IMR-90 (cell line): Measurements from ENCODE around the gene GPATCH2L. TPM values are rescaled to one million over a fixed set of nuclear protein-coding genes. Genes with fewer than 3 reads are reported as not detected.

Source experiments
- ATAC-seq: fragments of 200-7000 bp; cut with Tn5 transposase; 2 replicates; pipeline ENCODE4 v1.9.1; 2020; ENCODE audit warnings: low read depth, mild to moderate bottlenecking, moderate library complexity
- BruUV-seq: library from RNA; stranded (reverse); fragments of 400-500 nt; replicated peaks from 2 replicates; lab custom pipeline; 2021; lab: Mats Ljungman, UMichigan
- CTCF ChIA-PET: fragments of 300-600 bp; formaldehyde crosslinking; extraction: SDS; loops from one replicate; lab custom pipeline; 2021; ENCODE audit warnings: antibody characterized with exemption; lab: Yijun Ruan, JAX
- POLR2A ChIA-PET: fragments of 300-600 bp; sonication (Branson Sonifier 250); formaldehyde crosslinking; loops from one replicate; lab custom pipeline; 2022; ENCODE audit warnings: antibody characterized with exemption; ENCODE audit not compliant: unreplicated experiment; lab: Charles Lee
- DNase-seq: peaks from one replicate; pipeline ENCODE4 v3.0.0; 2013
- H2AFZ ChIP-seq: replicated peaks from 2 replicates; pipeline ENCODE3; 2013; ENCODE audit warnings: low read length, mild to moderate bottlenecking; ENCODE audit not compliant: poor library complexity
- H2AK5ac ChIP-seq: 2 replicates; pipeline ENCODE4 v1.6.1; 2013; ENCODE audit warnings: low read depth, low read length, inconsistent platforms
- H2AK9ac ChIP-seq: replicated peaks from 2 replicates; pipeline ENCODE3; 2013; ENCODE audit warnings: mild to moderate bottlenecking, low read depth, low read length, moderate library complexity; ENCODE audit not compliant: poor library complexity
- H2BK120ac ChIP-seq: 2 replicates; pipeline ENCODE4 v1.6.1; 2013; ENCODE audit warnings: low read depth, low read length, inconsistent platforms
- H2BK15ac ChIP-seq: 3 replicates; pipeline ENCODE4 v1.6.1; 2013; ENCODE audit warnings: low read depth, low read length, inconsistent platforms
- H2BK20ac ChIP-seq: 2 replicates; pipeline ENCODE4 v1.6.1; 2013; ENCODE audit warnings: low read depth, mild to moderate bottlenecking, inconsistent platforms, low read length, moderate library complexity
- H2BK5ac ChIP-seq: 2 replicates; pipeline ENCODE4 v1.6.1; 2013; ENCODE audit warnings: mild to moderate bottlenecking, low read depth, low read length, inconsistent platforms; ENCODE audit not compliant: poor library complexity, severe bottlenecking
- H3K14ac ChIP-seq: replicated peaks from 2 replicates; pipeline ENCODE4 v1.6.1; 2013; ENCODE audit warnings: low read depth, low read length, inconsistent platforms
- H3K18ac ChIP-seq: 2 replicates; pipeline ENCODE4 v1.6.1; 2013; ENCODE audit warnings: low read depth, low read length, control low read depth
- H3K23ac ChIP-seq: 2 replicates; pipeline ENCODE4 v1.6.1; 2013; ENCODE audit warnings: low read depth, low read length, inconsistent platforms
- H3K27ac ChIP-seq: 2 replicates; pipeline ENCODE4 v1.5.1; 2013; ENCODE audit warnings: mild to moderate bottlenecking, control low read depth, low read length; ENCODE audit not compliant: insufficient read depth
- H3K27me3 ChIP-seq: 2 replicates; pipeline ENCODE4 v1.6.1; 2013; ENCODE audit warnings: low read length; ENCODE audit not compliant: control insufficient read depth, insufficient read depth
- H3K36me3 ChIP-seq: 2 replicates; pipeline ENCODE4 v1.6.1; 2013; ENCODE audit warnings: low read length, mixed read lengths; ENCODE audit not compliant: control insufficient read depth, insufficient read depth
- H3K4ac ChIP-seq: 2 replicates; pipeline ENCODE4 v1.6.1; 2013; ENCODE audit warnings: low read depth, low read length, inconsistent platforms
- H3K4me1 ChIP-seq: 2 replicates; pipeline ENCODE4 v1.6.1; 2013; ENCODE audit warnings: low read length, mixed read lengths; ENCODE audit not compliant: control insufficient read depth, insufficient read depth
- H3K4me2 ChIP-seq: 2 replicates; pipeline ENCODE4 v1.6.1; 2013; ENCODE audit warnings: low read depth, mild to moderate bottlenecking, control low read depth, low read length, moderate library complexity
- H3K4me3 ChIP-seq: 2 replicates; pipeline ENCODE4 v1.5.1; 2013; ENCODE audit warnings: low read depth, mild to moderate bottlenecking, control low read depth, low read length, moderate library complexity; ENCODE audit not compliant: insufficient read depth
- H3K56ac ChIP-seq: 2 replicates; pipeline ENCODE4 v1.6.1; 2013; ENCODE audit warnings: low read length, inconsistent platforms; ENCODE audit not compliant: insufficient read depth; ENCODE audit errors: extremely low read depth
- H3K79me1 ChIP-seq, 2 experiments: 2 replicates each; pipeline ENCODE4 v1.6.1; 2013; ENCODE audit warnings: low read length in 2 of 2, inconsistent platforms in 1 of 2, low read depth in 1 of 2
- H3K9ac ChIP-seq: 2 replicates; pipeline ENCODE4 v1.6.1; 2013; ENCODE audit warnings: low read depth, low read length, control low read depth
- H3K9me1 ChIP-seq: 2 replicates; pipeline ENCODE4 v1.6.1; 2013; ENCODE audit warnings: low read length, inconsistent platforms; ENCODE audit not compliant: insufficient read depth
- H3K9me3 ChIP-seq: 2 replicates; pipeline ENCODE4 v1.6.1; 2013; ENCODE audit warnings: low read length; ENCODE audit not compliant: control insufficient read depth, insufficient read depth
- H4K20me1 ChIP-seq: 2 replicates; pipeline ENCODE4 v1.6.1; 2013; ENCODE audit warnings: low read length, inconsistent platforms; ENCODE audit not compliant: insufficient read depth
- H4K5ac ChIP-seq: 2 replicates; pipeline ENCODE4 v1.6.1; 2013; ENCODE audit warnings: mild to moderate bottlenecking, low read depth, low read length, control low read depth
- H4K8ac ChIP-seq, 2 experiments: 2 replicates each; pipeline ENCODE4 v1.6.1; 2013; ENCODE audit warnings: low read depth in 2 of 2, low read length in 2 of 2, control low read depth in 1 of 2, inconsistent platforms in 1 of 2
- H4K91ac ChIP-seq: 2 replicates; pipeline ENCODE4 v1.6.1; 2013; ENCODE audit warnings: low read depth, low read length, inconsistent platforms; ENCODE audit not compliant: insufficient read depth
- CTCF ChIP-seq: conservative IDR thresholded peaks from 2 replicates; pipeline ENCODE4 v1.5.1; 2012; ENCODE audit warnings: mild to moderate bottlenecking, low read depth, low read length, improper control_type of control experiment
- MAZ ChIP-seq: IDR thresholded peaks from 2 replicates; pipeline ENCODE4 v1.6.1; 2012; ENCODE audit warnings: low read depth, mild to moderate bottlenecking, low read length, improper control_type of control experiment, moderate library complexity, borderline replicate concordance
- RCOR1 ChIP-seq: IDR thresholded peaks from 2 replicates; pipeline ENCODE4 v1.6.1; 2012; ENCODE audit warnings: mild to moderate bottlenecking, low read length, improper control_type of control experiment; ENCODE audit not compliant: insufficient replicate concordance
- WGBS, 2 experiments: methylation state at CpG; one replicate each; pipeline versions ENCODE4 v1.1.5 to v1.1.7; 2013; ENCODE audit warnings: missing lambda C conversion rate in 2 of 2; ENCODE audit not compliant: insufficient read length in 1 of 2; ENCODE audit errors: extremely low coverage in 2 of 2; 5-methylcytosine and 5-hydroxymethylcytosine counted together
- dilution Hi-C: fragments of 300-500 bp; cut with HindIII; formaldehyde crosslinking; loops from one replicate; pipeline ENCODE4 v1.14.3; 2018; ENCODE audit warnings: low sequenced_read_pairs; ENCODE audit not compliant: unreplicated experiment
- in situ Hi-C: fragments of 300-500 bp; cut with MboI; formaldehyde crosslinking; loops from 3 replicates; pipeline ENCODE4 v1.14.3; 2019; ENCODE audit warnings: low sequenced_read_pairs, inconsistent platforms, mixed read lengths
- intact Hi-C: fragments of 100-400 bp; cut with micrococcal nuclease; formaldehyde crosslinking; loops from 2 replicates; pipeline ENCODE4 v1.10.0; 2022
- polyA plus RNA-seq, 3 experiments: library from polyadenylated mRNA; depleted of rRNA; stranded (reverse); fragments of >200 nt; gene quantifications; 2 replicates each; pipeline ENCODE4 v1.2.3, GENCODE V29; 2012; ENCODE audit warnings: low replicate concordance in 1 of 3
- total RNA-seq: library from RNA; depleted of rRNA; stranded (reverse); fragments of >200 nt; gene quantifications from 2 replicates; pipeline ENCODE4 v1.2.3, GENCODE V29; 2012

GPATCH2L gene
- total and polyA plus RNA-seq, 2 of the 4 experiments (the other 2 are of a cell fraction), result 15.6 to 51.4 TPM

- no peak overlapping the region for H2BK15ac ChIP-seq
- H2BK20ac ChIP-seq, result no peak overlapping the region
- in situ Hi-C loops, result no loop called here
- ATAC-seq (no peak), DNase-seq (no peak)
- dilution Hi-C loops, result no loop called here
- 0 out of 2 replicates have a peak, but pooled peaks cover 5% of the 10 kb centered on the region for H3K9me1 ChIP-seq
- H3K18ac ChIP-seq, result no peak overlapping the region
- H3K27ac ChIP-seq, result no peak overlapping the region
- no CpG with 5 or more reads among the region's 3 CpGs for WGBS, 2 experiments
- H4K8ac ChIP-seq, result no peak overlapping the region
- ChIA-PET CTCF (interaction anchor here (0.7 kb wide), 1 partner anchor 14 kb away, joined by 3 read pairs; no protein-coding TSS in a partner anchor), POLR2A (no interaction called here)
- no peak overlapping the region for H3K9ac ChIP-seq
- TF ChIP-seq CTCF (no peak), RCOR1 (no peak), MAZ (no peak)
- H3K27me3 ChIP-seq, result no peaks in the 10 kb centered on the region
- H3K4me3 ChIP-seq, result no peak overlapping the region
- no peak overlapping the region for H2BK120ac ChIP-seq
- no peaks in the 10 kb centered on the region; the same call in 1 of the 2 replicates for H4K20me1 ChIP-seq
- H4K91ac ChIP-seq, result no peak overlapping the region
- H3K23ac ChIP-seq, result no peak overlapping the region
- no peak overlapping the region for H2AK9ac ChIP-seq
- H3K4me2 ChIP-seq, result no peak overlapping the region
- intact Hi-C loops, result no loop called here
- no peak overlapping the region for H2AFZ ChIP-seq
- BruUV-seq, result no TSS peak
- no peak overlapping the region for H2AK5ac ChIP-seq
- peaks cover 2% of the 10 kb centered on the region; the same call in 1 of the 2 replicates for H3K4me1 ChIP-seq
- no peak overlapping the region for H4K5ac ChIP-seq
- no peak overlapping the region for H3K4ac ChIP-seq
- H3K9me3 ChIP-seq, result no peaks in the 10 kb centered on the region
- no peak overlapping the region for H3K56ac ChIP-seq
- no peak overlapping the region for H3K14ac ChIP-seq
- peaks cover 21% of the 10 kb centered on the region for H3K36me3 ChIP-seq
- H3K79me1 ChIP-seq, result peaks cover 13 to 15% of the 10 kb centered on the region in 2 experiments
- H2BK5ac ChIP-seq, result no peak overlapping the region
Measured at GRCh38 chr14:76195003-76195402, 43.3 kb downstream of the GPATCH2L start.
